Kidney (tissue), 14 donors: ENCODE results near the gene NRXN3. TPM values are rescaled to one million over a fixed set of nuclear protein-coding genes. Genes with fewer than 3 reads are reported as not detected.

ENCODE experiments used
- DNase-seq, 5 donors: peaks; one replicate each; pipeline ENCODE4 v3.0.0-alpha.2; 2013 to 2020
- FAIRE-seq: peaks from 2 replicates; lab custom pipeline; 2012; peaks lifted over from hg19 to GRCh38; lab: Jason Lieb, UNC
- H3K27ac ChIP-seq, 2 donors: one replicate each; pipeline ENCODE4 v1.7.0; 2013; ENCODE audit warnings: low read depth in 2 of 2, low read length in 2 of 2, inconsistent platforms in 1 of 2
- H3K27me3 ChIP-seq: one replicate; pipeline ENCODE4 v1.7.1; 2013; ENCODE audit warnings: low read length, inconsistent platforms; ENCODE audit not compliant: control insufficient read depth, insufficient read depth
- H3K36me3 ChIP-seq, 3 donors: one replicate each; pipeline versions ENCODE4 v1.7.0 to v1.7.1; 2013; ENCODE audit warnings: low read length in 3 of 3, control low read depth in 1 of 3, inconsistent platforms in 1 of 3; ENCODE audit not compliant: insufficient read depth in 3 of 3, control insufficient read depth in 2 of 3
- H3K4me1 ChIP-seq, 3 donors: one replicate each; pipeline versions ENCODE4 v1.7.0 to v1.7.1; 2013; ENCODE audit warnings: low read length in 3 of 3, inconsistent platforms in 1 of 3, low read depth in 1 of 3; ENCODE audit not compliant: control insufficient read depth in 2 of 3, insufficient read depth in 2 of 3
- H3K4me3 ChIP-seq, 3 donors: one replicate each; pipeline versions ENCODE4 v1.7.0 to v1.8.1; 2013; ENCODE audit warnings: low read length in 3 of 3, control low read depth in 1 of 3, inconsistent platforms in 1 of 3
- H3K9ac ChIP-seq, 3 donors: one replicate each; pipeline versions ENCODE4 v1.7.0 to v1.7.1; 2013; ENCODE audit warnings: low read length in 3 of 3, control low read depth in 1 of 3, inconsistent platforms in 1 of 3
- H3K9me3 ChIP-seq, 3 donors: one replicate each; pipeline versions ENCODE4 v1.7.0 to v1.7.1; 2013; ENCODE audit warnings: low read length in 3 of 3, control low read depth in 1 of 3, inconsistent platforms in 1 of 3; ENCODE audit not compliant: control insufficient read depth in 2 of 3, insufficient read depth in 1 of 3
- intact Hi-C: fragments of 100-400 bp; cut with DNase I; formaldehyde crosslinking; loops from one replicate; pipeline ENCODE4 v1.11.1; 2022
- polyA plus RNA-seq: library from polyadenylated mRNA; stranded (reverse); fragments of 350-450 nt; fragmentation: Illumina TruSeq; extraction: RNeasy Lipid Tissue Mini Kit (QIAGEN cat#74804); gene quantifications from one replicate; pipeline ENCODE4 v1.2.3, GENCODE V29; 2014; ENCODE audit warnings: low read depth, low replicate concordance; ENCODE audit not compliant: insufficient read depth
- total RNA-seq: library from RNA; stranded (reverse); fragmentation: NEBNext Ultra II Directional; extraction: Animal tissue kit (Norgen Biotek cat#: 25700); gene quantifications from one replicate; pipeline ENCODE4 v1.2.1, GENCODE V29; 2021
- TF ChIP-seq, protein P1 (sequence below): IDR thresholded peaks from 3 replicates; pipeline ENCODE4 v1.5.1; 2012; ENCODE audit warnings: mild to moderate bottlenecking, moderate library complexity, borderline replicate concordance; ENCODE audit not compliant: insufficient read depth; ENCODE audit errors: extremely low read depth
- donor health status: control.
- donor health status: control.
- donor health status: control.
- donor health status: control.
- donor health status: control.
- donor health status: DM: yes; HTN: yes; CAD: no.
- donor health status: Normal renal cell carcinoma (clear cell type).

NRXN3 gene
- total and polyA plus RNA-seq, 2 donors from 2014 or later = 1.5 to 2.4 TPM

DNA sequence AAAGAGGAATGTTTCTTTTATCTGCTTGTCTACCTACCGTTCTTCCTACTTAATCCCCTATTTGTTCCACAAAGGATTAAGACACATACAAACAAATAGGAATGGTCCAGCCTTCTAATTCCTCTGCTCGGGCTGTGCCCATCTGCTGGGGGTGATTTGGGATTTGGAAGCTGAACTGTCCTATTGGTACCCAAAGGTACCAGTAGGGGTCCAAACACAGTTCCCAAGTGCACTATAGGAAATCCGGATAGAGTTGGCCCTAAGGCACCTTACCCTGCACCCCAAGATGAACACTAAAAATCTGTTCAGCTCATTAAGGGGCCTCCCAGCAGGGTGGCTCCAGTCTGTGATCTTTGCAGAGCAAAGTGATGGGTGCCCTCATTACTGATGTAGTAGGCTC, 566.9 kb downstream of the NRXN3 start:
- no peak overlapping the region for H3K4me3 ChIP-seq
- no peaks in the 10 kb centered on the region for H3K36me3 ChIP-seq
- TF ChIP-seq, protein P1, sequence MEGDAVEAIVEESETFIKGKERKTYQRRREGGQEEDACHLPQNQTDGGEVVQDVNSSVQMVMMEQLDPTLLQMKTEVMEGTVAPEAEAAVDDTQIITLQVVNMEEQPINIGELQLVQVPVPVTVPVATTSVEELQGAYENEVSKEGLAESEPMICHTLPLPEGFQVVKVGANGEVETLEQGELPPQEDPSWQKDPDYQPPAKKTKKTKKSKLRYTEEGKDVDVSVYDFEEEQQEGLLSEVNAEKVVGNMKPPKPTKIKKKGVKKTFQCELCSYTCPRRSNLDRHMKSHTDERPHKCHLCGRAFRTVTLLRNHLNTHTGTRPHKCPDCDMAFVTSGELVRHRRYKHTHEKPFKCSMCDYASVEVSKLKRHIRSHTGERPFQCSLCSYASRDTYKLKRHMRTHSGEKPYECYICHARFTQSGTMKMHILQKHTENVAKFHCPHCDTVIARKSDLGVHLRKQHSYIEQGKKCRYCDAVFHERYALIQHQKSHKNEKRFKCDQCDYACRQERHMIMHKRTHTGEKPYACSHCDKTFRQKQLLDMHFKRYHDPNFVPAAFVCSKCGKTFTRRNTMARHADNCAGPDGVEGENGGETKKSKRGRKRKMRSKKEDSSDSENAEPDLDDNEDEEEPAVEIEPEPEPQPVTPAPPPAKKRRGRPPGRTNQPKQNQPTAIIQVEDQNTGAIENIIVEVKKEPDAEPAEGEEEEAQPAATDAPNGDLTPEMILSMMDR = no peak
- FAIRE-seq (no peak), DNase-seq (no peak)
- H3K27ac ChIP-seq = no peak overlapping the region
- intact Hi-C loops = no loop called here
- H3K27me3 ChIP-seq = no peaks in the 10 kb centered on the region
- H3K9ac ChIP-seq = no peak overlapping the region
- no peaks in the 10 kb centered on the region for H3K4me1 ChIP-seq
- no peaks in the 10 kb centered on the region for H3K9me3 ChIP-seq

DNA sequence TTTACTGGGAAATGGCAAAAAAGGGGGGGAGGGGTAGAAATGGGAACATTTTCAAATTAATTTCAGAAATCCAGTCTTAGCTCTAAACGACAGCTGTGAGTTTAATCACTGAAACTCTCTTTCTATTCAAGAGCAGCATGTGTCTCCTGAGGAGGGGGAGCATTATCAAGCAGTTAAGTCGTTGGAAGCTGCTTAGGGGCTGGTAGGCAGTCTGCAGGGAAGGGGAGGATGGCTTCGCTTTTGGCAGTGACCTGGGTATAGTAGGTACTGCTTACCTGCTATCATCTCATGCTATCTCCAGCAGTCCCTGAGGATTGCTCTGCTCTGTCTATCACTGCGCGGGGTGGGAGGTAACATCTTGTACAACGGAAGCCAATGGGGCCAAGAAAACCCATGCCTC, 567.4 kb downstream of the NRXN3 start:
- no peak overlapping the region for H3K27ac ChIP-seq
- H3K4me3 ChIP-seq = no peak overlapping the region
- H3K9ac ChIP-seq = no peak overlapping the region
- intact Hi-C loops = no loop called here
- no peaks in the 10 kb centered on the region for H3K27me3 ChIP-seq
- TF ChIP-seq, protein P1 = no peak
- no peak for DNase-seq
- no peaks in the 10 kb centered on the region for H3K36me3 ChIP-seq
- H3K9me3 ChIP-seq = no peaks in the 10 kb centered on the region
- no peaks in the 10 kb centered on the region for H3K4me1 ChIP-seq
- FAIRE-seq = no peak

DNA sequence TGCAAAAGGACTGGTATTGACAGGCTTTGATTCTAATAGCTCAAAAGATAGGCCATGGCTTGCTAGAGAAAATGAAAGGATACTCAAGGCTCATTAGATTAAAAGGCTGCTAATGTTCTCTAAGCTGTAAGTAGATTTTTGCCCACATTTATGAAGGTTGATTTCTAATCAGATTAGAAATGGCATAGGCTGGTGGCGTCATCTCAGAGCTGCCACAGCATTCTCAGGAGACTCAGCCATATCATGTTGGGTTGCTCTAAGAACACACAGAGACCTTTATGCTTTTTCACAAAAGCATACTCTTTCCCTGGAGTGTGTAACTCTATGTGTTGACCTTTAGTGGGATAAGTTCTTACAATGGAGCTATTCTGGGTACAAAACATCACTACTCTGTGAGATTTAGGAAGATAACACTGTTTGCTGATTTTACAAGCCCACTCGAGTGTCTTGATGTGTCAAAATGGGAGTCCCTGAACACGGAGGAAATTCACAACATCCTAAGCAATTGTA, 576.0 kb downstream of the NRXN3 start:
- TF ChIP-seq, protein P1 = no peak
- Histone ChIP-seq H3K9me3 (no peaks in the 10 kb centered on the region), H3K9ac (no peak overlapping the region), H3K4me1 (no peaks in the 10 kb centered on the region), H3K27ac (no peak overlapping the region), H3K4me3 (no peak overlapping the region), H3K36me3 (no peaks in the 10 kb centered on the region), H3K27me3 (no peaks in the 10 kb centered on the region)
- FAIRE-seq (no peak), DNase-seq (no peak)
- intact Hi-C loops = no loop called here

DNA sequence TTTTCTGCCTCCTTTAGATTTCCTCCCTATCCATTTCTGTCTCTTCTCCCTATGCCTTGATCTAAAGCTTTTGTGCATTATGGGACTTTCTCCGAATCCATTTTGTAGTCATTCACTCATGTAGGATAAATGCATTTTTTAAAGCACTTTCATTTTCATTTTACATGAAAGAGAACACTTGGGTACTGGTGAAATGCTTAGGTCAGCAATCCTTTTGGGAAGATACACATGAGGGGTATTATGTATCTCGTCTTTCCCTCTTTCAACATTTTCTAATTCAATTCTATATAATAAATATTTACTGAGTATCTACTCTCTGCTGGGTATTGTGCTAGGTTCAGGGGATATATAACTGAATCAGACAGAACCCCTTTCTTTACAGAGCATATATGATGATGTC, 577.6 kb downstream of the NRXN3 start:
- Histone ChIP-seq H3K9me3 (no peaks in the 10 kb centered on the region), H3K36me3 (no peaks in the 10 kb centered on the region), H3K27ac (no peak overlapping the region), H3K4me1 (no peaks in the 10 kb centered on the region), H3K27me3 (no peaks in the 10 kb centered on the region), H3K9ac (no peak overlapping the region), H3K4me3 (no peak overlapping the region)
- TF ChIP-seq, protein P1 = no peak
- FAIRE-seq = no peak
- intact Hi-C loops = no loop called here
- DNase-seq = no peak
